ENCODE results near the gene FAS. TPM values are rescaled to one million over a fixed set of nuclear protein-coding genes. Genes with fewer than 3 reads are reported as not detected.

The FAS gene
- polyA plus RNA-seq, 1 donor (not counting 4 experiments of a cell fraction or from before 2014, with no cell fraction given): 44.8 TPM

DNA sequence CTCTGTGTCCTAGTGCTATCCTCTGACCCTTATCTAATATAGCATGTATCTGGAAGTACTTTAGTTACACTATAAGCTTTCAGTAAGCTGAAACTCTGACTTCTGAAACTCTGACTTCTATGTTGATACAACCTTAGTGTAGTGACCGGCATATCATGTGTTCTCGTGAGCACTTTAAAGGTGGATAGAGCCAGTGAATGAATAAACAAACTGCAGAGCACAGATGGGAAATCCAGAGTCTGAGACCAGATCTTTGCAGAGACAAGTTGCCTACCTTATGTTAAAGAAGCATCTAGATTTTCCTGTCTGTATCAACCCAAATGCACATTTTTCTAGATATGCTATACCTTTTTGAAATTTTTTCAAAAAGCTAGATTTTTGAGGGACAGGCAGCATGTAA, 41.5 kb upstream of the FAS start:
- no peaks in the 10 kb centered on the region for H3K9me3 ChIP-seq (ENCODE audit: control insufficient read depth, low read depth, low read length)
- H3K9me1 ChIP-seq (ENCODE audit: control insufficient read depth, extremely low read depth, insufficient read depth, low read length): no peaks in the 10 kb centered on the region
- dilution Hi-C loops (cut with MboI; ENCODE audit: extremely low pct_ligation_motif_present, low sequenced_read_pairs): no loop called here
- FAIRE-seq: no peak
- no peak overlapping the region for H3K27ac ChIP-seq (ENCODE audit: control insufficient read depth, insufficient read depth, low read length)
- no peak for DNase-seq (ENCODE audit: low read depth, low spot score)
- no peaks in the 10 kb centered on the region for H3K27me3 ChIP-seq (ENCODE audit: control insufficient read depth, extremely low read depth, insufficient read depth, low read length)
- TF ChIP-seq EZH2 (IDR thresholded peaks at IDR 0.05; ENCODE audit: low read length): no peak
- TF ChIP-seq, protein P1, sequence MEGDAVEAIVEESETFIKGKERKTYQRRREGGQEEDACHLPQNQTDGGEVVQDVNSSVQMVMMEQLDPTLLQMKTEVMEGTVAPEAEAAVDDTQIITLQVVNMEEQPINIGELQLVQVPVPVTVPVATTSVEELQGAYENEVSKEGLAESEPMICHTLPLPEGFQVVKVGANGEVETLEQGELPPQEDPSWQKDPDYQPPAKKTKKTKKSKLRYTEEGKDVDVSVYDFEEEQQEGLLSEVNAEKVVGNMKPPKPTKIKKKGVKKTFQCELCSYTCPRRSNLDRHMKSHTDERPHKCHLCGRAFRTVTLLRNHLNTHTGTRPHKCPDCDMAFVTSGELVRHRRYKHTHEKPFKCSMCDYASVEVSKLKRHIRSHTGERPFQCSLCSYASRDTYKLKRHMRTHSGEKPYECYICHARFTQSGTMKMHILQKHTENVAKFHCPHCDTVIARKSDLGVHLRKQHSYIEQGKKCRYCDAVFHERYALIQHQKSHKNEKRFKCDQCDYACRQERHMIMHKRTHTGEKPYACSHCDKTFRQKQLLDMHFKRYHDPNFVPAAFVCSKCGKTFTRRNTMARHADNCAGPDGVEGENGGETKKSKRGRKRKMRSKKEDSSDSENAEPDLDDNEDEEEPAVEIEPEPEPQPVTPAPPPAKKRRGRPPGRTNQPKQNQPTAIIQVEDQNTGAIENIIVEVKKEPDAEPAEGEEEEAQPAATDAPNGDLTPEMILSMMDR (optimal IDR thresholded peaks at IDR 0.05 in 1 of 3, IDR thresholded peaks at IDR 0.05 in 1 of 3, conservative IDR thresholded peaks at IDR 0.05 in 1 of 3; ENCODE audit: extremely low read depth in 1 of 3, insufficient read depth in 2 of 3, low read length in 3 of 3): no peak
- H3K4me1 ChIP-seq (ENCODE audit: control insufficient read depth, extremely low read depth, insufficient read depth, low read length): peaks cover 14% of the 10 kb centered on the region
- H4K20me1 ChIP-seq (ENCODE audit: control insufficient read depth, extremely low read depth, insufficient read depth, low read length): no peaks in the 10 kb centered on the region
- H3K4me2 ChIP-seq (ENCODE audit: control insufficient read depth, extremely low read depth, insufficient read depth, low read depth, low read length): no peak overlapping the region
- H3K36me3 ChIP-seq (ENCODE audit: control insufficient read depth in 2 of 2, extremely low read depth in 1 of 2, insufficient read depth in 2 of 2, low read length in 2 of 2): no peaks in the 10 kb centered on the region
- H2AFZ ChIP-seq (ENCODE audit: control insufficient read depth, low read length): no peak overlapping the region
- H3K4me3 ChIP-seq (ENCODE audit: control insufficient read depth in 2 of 3, extremely low read depth in 1 of 3, insufficient read depth in 2 of 3, low read depth in 1 of 3, low read length in 3 of 3): no peak overlapping the region
- no peaks in the 10 kb centered on the region for H3K79me2 ChIP-seq (ENCODE audit: control insufficient read depth, insufficient read depth, low read length)
- H3K9ac ChIP-seq (ENCODE audit: control insufficient read depth, extremely low read depth, insufficient read depth, low read length): no peak overlapping the region

GRCh38 chr10:88949912-88950837, 40.4 kb upstream of the FAS start:
- Histone ChIP-seq H3K27me3 (ENCODE audit: control insufficient read depth, extremely low read depth, insufficient read depth, low read length) (no peaks in the 10 kb centered on the region), H3K4me3 (ENCODE audit: control insufficient read depth in 2 of 3, extremely low read depth in 1 of 3, insufficient read depth in 2 of 3, low read depth in 1 of 3, low read length in 3 of 3) (no peak overlapping the region), H2AFZ (ENCODE audit: control insufficient read depth, low read length) (no peak overlapping the region), H3K27ac (ENCODE audit: control insufficient read depth, insufficient read depth, low read length) (no peak overlapping the region), H3K79me2 (ENCODE audit: control insufficient read depth, insufficient read depth, low read length) (no peaks in the 10 kb centered on the region), H3K9me1 (ENCODE audit: control insufficient read depth, extremely low read depth, insufficient read depth, low read length) (no peaks in the 10 kb centered on the region), H3K9me3 (ENCODE audit: control insufficient read depth, low read depth, low read length) (no peaks in the 10 kb centered on the region), H3K4me1 (ENCODE audit: control insufficient read depth, extremely low read depth, insufficient read depth, low read length) (peaks cover 14% of the 10 kb centered on the region), H3K36me3 (ENCODE audit: control insufficient read depth in 2 of 2, extremely low read depth in 1 of 2, insufficient read depth in 2 of 2, low read length in 2 of 2) (no peaks in the 10 kb centered on the region), H4K20me1 (ENCODE audit: control insufficient read depth, extremely low read depth, insufficient read depth, low read length) (no peaks in the 10 kb centered on the region), H3K9ac (ENCODE audit: control insufficient read depth, extremely low read depth, insufficient read depth, low read length) (no peak overlapping the region), H3K4me2 (ENCODE audit: control insufficient read depth, extremely low read depth, insufficient read depth, low read depth, low read length) (no peak overlapping the region)
- no peak for TF ChIP-seq EZH2 (IDR thresholded peaks at IDR 0.05; ENCODE audit: low read length)
- TF ChIP-seq, protein P1 (optimal IDR thresholded peaks at IDR 0.05 in 1 of 3, IDR thresholded peaks at IDR 0.05 in 1 of 3, conservative IDR thresholded peaks at IDR 0.05 in 1 of 3; ENCODE audit: extremely low read depth in 1 of 3, insufficient read depth in 2 of 3, low read length in 3 of 3): no peak
- peak; percentile 9 for FAIRE-seq
- no peak for DNase-seq (ENCODE audit: low read depth, low spot score)
- dilution Hi-C loops (cut with MboI; ENCODE audit: extremely low pct_ligation_motif_present, low sequenced_read_pairs): no loop called here
